ENCODE measurements around the gene SPINK1. TPM values are rescaled to one million over a fixed set of nuclear protein-coding genes. Genes with fewer than 3 reads are reported as not detected.
A peak's percentile ranks its signal among the peaks of the same experiment; 100 is the strongest.

SPINK1 gene
- total RNA-seq, 1 donor from 2014 or later: not detected

GRCh38 chr5:147813696-147814095 is 17.8 kb downstream of the SPINK1 start:
- H2AFZ ChIP-seq (ENCODE audit: low read depth, low read length): no peak overlapping the region
- H3K27me3 ChIP-seq (ENCODE audit: insufficient read depth, low read length): no peaks in the 10 kb centered on the region
- no peak overlapping the region for H3K4me2 ChIP-seq (ENCODE audit: low read length)
- DNase-seq (ENCODE audit: low read depth) (no peak), FAIRE-seq (no peak)
- Mint-ChIP-seq H3K27me3 (ENCODE audit: low read depth, unreplicated experiment) (no peaks in the 10 kb centered on the region), H3K9me3 (ENCODE audit: unreplicated experiment) (no peaks in the 10 kb centered on the region), H3K36me3 (ENCODE audit: low read depth, unreplicated experiment) (no peaks in the 10 kb centered on the region), H3K27ac (ENCODE audit: unreplicated experiment) (no peak overlapping the region), H3K4me3 (ENCODE audit: unreplicated experiment) (no peak overlapping the region), H3K4me1 (ENCODE audit: low read depth, unreplicated experiment) (peaks cover 2% of the 10 kb centered on the region)
- H4K20me1 ChIP-seq (ENCODE audit: insufficient read depth, low read length): no peaks in the 10 kb centered on the region
- no peak overlapping the region for H3K9ac ChIP-seq (ENCODE audit: low read length)
- no peaks in the 10 kb centered on the region for H3K9me3 ChIP-seq (ENCODE audit: insufficient read depth, low read depth, low read length)
- no peaks in the 10 kb centered on the region for H3K79me2 ChIP-seq (ENCODE audit: insufficient read depth, low read length)
- no peak overlapping the region for H3K27ac ChIP-seq (ENCODE audit: low read depth, low read length)
- H3K4me3 ChIP-seq (ENCODE audit: insufficient read depth, low read depth, low read length): no peak overlapping the region
- no peaks in the 10 kb centered on the region for H3K4me1 ChIP-seq (ENCODE audit: insufficient read depth, low read length)
- TF ChIP-seq CTCF (IDR thresholded peaks at IDR 0.05; ENCODE audit: insufficient read depth, low read depth, low read length) (no peak), EZH2 (IDR thresholded peaks at IDR 0.05; ENCODE audit: insufficient read depth, low read length) (no peak)
- H3K36me3 ChIP-seq (ENCODE audit: insufficient read depth, low read length): no peaks in the 10 kb centered on the region

GRCh38 chr5:147809830-147810666 is 21.4 kb downstream of the SPINK1 start:
- Histone ChIP-seq H3K79me2 (ENCODE audit: insufficient read depth, low read length) (no peaks in the 10 kb centered on the region), H3K9ac (ENCODE audit: low read length) (no peak overlapping the region), H3K4me3 (ENCODE audit: insufficient read depth, low read depth, low read length) (no peak overlapping the region), H3K36me3 (ENCODE audit: insufficient read depth, low read length) (no peaks in the 10 kb centered on the region), H3K27me3 (ENCODE audit: insufficient read depth, low read length) (no peaks in the 10 kb centered on the region), H3K9me3 (ENCODE audit: insufficient read depth, low read depth, low read length) (no peaks in the 10 kb centered on the region), H3K27ac (ENCODE audit: low read depth, low read length) (no peak overlapping the region), H2AFZ (ENCODE audit: low read depth, low read length) (no peak overlapping the region), H3K4me2 (ENCODE audit: low read length) (no peak overlapping the region), H3K4me1 (ENCODE audit: insufficient read depth, low read length) (no peaks in the 10 kb centered on the region), H4K20me1 (ENCODE audit: insufficient read depth, low read length) (no peaks in the 10 kb centered on the region)
- Mint-ChIP-seq H3K4me1 (ENCODE audit: low read depth, unreplicated experiment) (no peaks in the 10 kb centered on the region), H3K36me3 (ENCODE audit: low read depth, unreplicated experiment) (no peaks in the 10 kb centered on the region), H3K27me3 (ENCODE audit: low read depth, unreplicated experiment) (peaks cover 5% of the 10 kb centered on the region), H3K9me3 (ENCODE audit: unreplicated experiment) (no peaks in the 10 kb centered on the region), H3K27ac (ENCODE audit: unreplicated experiment) (no peak overlapping the region), H3K4me3 (ENCODE audit: unreplicated experiment) (no peak overlapping the region)
- DNase-seq (ENCODE audit: low read depth) (peak; percentile 63), FAIRE-seq (no peak)
- TF ChIP-seq CTCF (IDR thresholded peaks at IDR 0.05; ENCODE audit: insufficient read depth, low read depth, low read length): no peak
- no peak for TF ChIP-seq EZH2 (IDR thresholded peaks at IDR 0.05; ENCODE audit: insufficient read depth, low read length)

GRCh38 chr5:147805030-147805454 is 26.4 kb downstream of the SPINK1 start:
- no peak overlapping the region for H3K27ac Mint-ChIP-seq (ENCODE audit: unreplicated experiment)
- H3K9ac ChIP-seq (ENCODE audit: low read length): no peak overlapping the region
- H3K27me3 ChIP-seq (ENCODE audit: insufficient read depth, low read length): no peaks in the 10 kb centered on the region
- H3K79me2 ChIP-seq (ENCODE audit: insufficient read depth, low read length): no peaks in the 10 kb centered on the region
- H3K9me3 ChIP-seq (ENCODE audit: insufficient read depth, low read depth, low read length): no peaks in the 10 kb centered on the region
- no peaks in the 10 kb centered on the region for H4K20me1 ChIP-seq (ENCODE audit: insufficient read depth, low read length)
- H3K9me3 Mint-ChIP-seq (ENCODE audit: unreplicated experiment): no peaks in the 10 kb centered on the region
- no peaks in the 10 kb centered on the region for H3K36me3 Mint-ChIP-seq (ENCODE audit: low read depth, unreplicated experiment)
- no peaks in the 10 kb centered on the region for H3K4me1 ChIP-seq (ENCODE audit: insufficient read depth, low read length)
- no peak overlapping the region for H3K4me3 ChIP-seq (ENCODE audit: insufficient read depth, low read depth, low read length)
- H3K4me2 ChIP-seq (ENCODE audit: low read length): no peak overlapping the region
- FAIRE-seq: no peak
- no peak for DNase-seq (ENCODE audit: low read depth)
- peaks cover 15% of the 10 kb centered on the region for H3K27me3 Mint-ChIP-seq (ENCODE audit: low read depth, unreplicated experiment)
- H3K36me3 ChIP-seq (ENCODE audit: insufficient read depth, low read length): no peaks in the 10 kb centered on the region
- peaks cover 5% of the 10 kb centered on the region for H3K4me1 Mint-ChIP-seq (ENCODE audit: low read depth, unreplicated experiment)
- H3K27ac ChIP-seq (ENCODE audit: low read depth, low read length): no peak overlapping the region
- no peak overlapping the region for H3K4me3 Mint-ChIP-seq (ENCODE audit: unreplicated experiment)
- TF ChIP-seq EZH2 (IDR thresholded peaks at IDR 0.05; ENCODE audit: insufficient read depth, low read length): no peak
- TF ChIP-seq CTCF (IDR thresholded peaks at IDR 0.05; ENCODE audit: insufficient read depth, low read depth, low read length): no peak
- no peak overlapping the region for H2AFZ ChIP-seq (ENCODE audit: low read depth, low read length)

Measured in astrocyte (in vitro differentiated cells and primary cell).